ENCODE results near the gene CEP57. TPM values are rescaled to one million over a fixed set of nuclear protein-coding genes. Genes with fewer than 3 reads are reported as not detected.
"Not testable (repeated sequence)": the region's sequence is repeated elsewhere in the genome, so short reads cannot be mapped to it uniquely, and the experiment has no call there.

The CEP57 gene
- total RNA-seq, 1 donor from 2014 or later = 19.2 TPM

GRCh38 chr11:95793116-95793515, 2.8 kb downstream of the CEP57 start:
- intact Hi-C loops (cut with DNase I) = no loop called here
- no peak for DNase-seq
- no peak for ATAC-seq (ENCODE audit: poor library complexity)

GRCh38 chr11:95794086-95794485, 3.8 kb downstream of the CEP57 start:
- intact Hi-C loops (cut with DNase I) = no loop called here
- ATAC-seq (ENCODE audit: poor library complexity) (no peak), DNase-seq (no peak)

GRCh38 chr11:95795627-95796295, 5.5 kb downstream of the CEP57 start:
- no peak for ATAC-seq (ENCODE audit: poor library complexity)
- DNase-seq = no peak
- intact Hi-C loops (cut with DNase I) = no loop called here

- intact Hi-C loops (cut with DNase I) = no loop called here
- DNase-seq = no peak
- ATAC-seq (ENCODE audit: poor library complexity) = no peak
Observed at GRCh38 chr11:95796501-95796900, 6.2 kb downstream of the CEP57 start.

GRCh38 chr11:95799546-95799945, 9.2 kb downstream of the CEP57 start:
- DNase-seq (no peak), ATAC-seq (ENCODE audit: poor library complexity) (no peak)
- intact Hi-C loops (cut with DNase I) = no loop called here

GRCh38 chr11:95800438-95800837, 10.1 kb downstream of the CEP57 start:
- intact Hi-C loops (cut with DNase I) = no loop called here
- no peak for ATAC-seq (ENCODE audit: poor library complexity)
- no peak for DNase-seq

GRCh38 chr11:95802806-95803205, 12.5 kb downstream of the CEP57 start:
- ATAC-seq (ENCODE audit: poor library complexity) (no peak), DNase-seq (no peak)
- intact Hi-C loops (cut with DNase I) = no loop called here

- no peak for DNase-seq
- intact Hi-C loops (cut with DNase I) = no loop called here
- ATAC-seq (ENCODE audit: poor library complexity) = no peak
Observed at GRCh38 chr11:95803973-95804372, 13.7 kb downstream of the CEP57 start.

GRCh38 chr11:95805869-95806268, 15.6 kb downstream of the CEP57 start:
- no peak for DNase-seq
- intact Hi-C loops (cut with DNase I) = no loop called here
- ATAC-seq (ENCODE audit: poor library complexity) = no peak

GRCh38 chr11:95806464-95806863, 16.2 kb downstream of the CEP57 start:
- ATAC-seq (ENCODE audit: poor library complexity); intact Hi-C loops (cut with DNase I); DNase-seq: not testable (repeated sequence)

GRCh38 chr11:95811052-95811451, 20.8 kb downstream of the CEP57 start:
- DNase-seq; ATAC-seq (ENCODE audit: poor library complexity); intact Hi-C loops (cut with DNase I): not testable (repeated sequence)

GRCh38 chr11:95816037-95816436, 25.7 kb downstream of the CEP57 start:
- no peak for ATAC-seq (ENCODE audit: poor library complexity)

GRCh38 chr11:95821640-95822039, 31.3 kb downstream of the CEP57 start:
- no peak for DNase-seq
- no peak for ATAC-seq (ENCODE audit: poor library complexity)
- intact Hi-C loops (cut with DNase I) = no loop called here

More at GRCh38 chr11:95816037-95816436, 25.7 kb downstream of the CEP57 start:
- DNase-seq = no peak
- intact Hi-C loops (cut with DNase I) = no loop called here

GRCh38 chr11:95827696-95828095, 37.4 kb downstream of the CEP57 start:
- DNase-seq (no peak), ATAC-seq (ENCODE audit: poor library complexity) (no peak)
- intact Hi-C loops (cut with DNase I) = no loop called here

GRCh38 chr11:95829580-95830259, 39.4 kb downstream of the CEP57 start:
- ATAC-seq (ENCODE audit: poor library complexity) (no peak), DNase-seq (no peak)
- intact Hi-C loops (cut with DNase I) = no loop called here

GRCh38 chr11:95831198-95831883, 41.0 kb downstream of the CEP57 start:
- intact Hi-C loops (cut with DNase I) = no loop called here
- no peak for DNase-seq
- ATAC-seq (ENCODE audit: poor library complexity) = no peak

- intact Hi-C loops (cut with DNase I) = no loop called here
- ATAC-seq (ENCODE audit: poor library complexity) (no peak), DNase-seq (no peak)
Observed at GRCh38 chr11:95832763-95833162, 42.5 kb downstream of the CEP57 start.

GRCh38 chr11:95833378-95833777, 43.1 kb downstream of the CEP57 start:
- no peak for ATAC-seq (ENCODE audit: poor library complexity)
- DNase-seq = no peak
- intact Hi-C loops (cut with DNase I) = no loop called here

- no peak for DNase-seq
- intact Hi-C loops (cut with DNase I) = loop anchor here (5.0 kb wide), 1 partner anchor 557 kb away; the partner anchor contains the start of gene JRKL
- ATAC-seq (ENCODE audit: poor library complexity) = no peak
Observed at GRCh38 chr11:95835351-95835750, 45.1 kb downstream of the CEP57 start.

Measured in Right ventricle myocardium superior (tissue), 1 donor.